ENCODE measurements around the gene PLEKHG4B.

- no peak for TF ChIP-seq CTCF (IDR thresholded peaks at IDR 0.05)
- TF ChIP-seq POLR2A (IDR thresholded peaks at IDR 0.05): no peak
Measured at GRCh38 chr5:137741-138140, 45.8 kb downstream of the PLEKHG4B start.
